Natural killer cell treated with Interleukin-12 subunit alpha and Interleukin-12 subunit beta and Interleukin-15 and Interleukin-18, amount 100 ng/mL, for 72 hours (primary cell): ENCODE measurements around the gene DPP7. TPM values are rescaled to one million over a fixed set of nuclear protein-coding genes. Genes with fewer than 3 reads are reported as not detected.

ENCODE experiments used
- ATAC-seq, 2 donors: fragments of 150-1000 bp; cut with Tn5 transposase in 1 of 2; sonication (Bioruptor Pico), chemical (Tn5 transposase) in 1 of 2; 2 replicates each; pipeline ENCODE4 v1.10.0; 2021
- DNase-seq: peaks from one replicate; pipeline ENCODE4 v3.0.0; 2022; ENCODE audit warnings: low spot score
- H3K27ac Mint-ChIP-seq, 2 donors: 1 replicate in 1 of 2; 2 replicates in 1 of 2; pipeline ENCODE4 v1.8.0; 2022; ENCODE audit warnings: mixed read lengths in 2 of 2, mild to moderate bottlenecking in 1 of 2, moderate library complexity in 1 of 2
- H3K27me3 Mint-ChIP-seq, 2 donors: 1 replicate in 1 of 2; 2 replicates in 1 of 2; pipeline ENCODE4 v1.8.0; 2022; ENCODE audit warnings: mixed read lengths in 2 of 2
- H3K36me3 Mint-ChIP-seq: one replicate; pipeline ENCODE4 v1.8.0; 2022; ENCODE audit warnings: mixed read lengths
- H3K4me1 Mint-ChIP-seq, 2 donors: 1 replicate in 1 of 2; 2 replicates in 1 of 2; pipeline ENCODE4 v1.8.0; 2022; ENCODE audit warnings: low read depth in 2 of 2, mixed read lengths in 2 of 2, mild to moderate bottlenecking in 1 of 2
- H3K4me3 Mint-ChIP-seq: one replicate; pipeline ENCODE4 v1.8.0; 2022; ENCODE audit warnings: mixed read lengths
- H3K9me3 Mint-ChIP-seq: 2 replicates; pipeline ENCODE4 v1.8.0; 2022; ENCODE audit warnings: mixed read lengths
- total RNA-seq, 2 donors: library from RNA; stranded (reverse); gene quantifications; one replicate each; pipeline ENCODE4 v1.2.3, GENCODE V29; 2022

Gene DPP7
- total RNA-seq, 2 donors from 2014 or later = 188 to 310 TPM

- no peaks in the 10 kb centered on the region for H3K9me3 Mint-ChIP-seq
- peak overlapping the region; percentile 87 to 92 for H3K27ac Mint-ChIP-seq
- DNase-seq (no peak), ATAC-seq (peak in 1 of 2 donors; percentile 2)
- H3K4me3 Mint-ChIP-seq = peak overlapping the region; percentile 95
- no peaks in the 10 kb centered on the region for H3K36me3 Mint-ChIP-seq
- H3K4me1 Mint-ChIP-seq = peaks cover 23 to 29% of the 10 kb centered on the region in 2 donors
- H3K27me3 Mint-ChIP-seq = no peaks in the 10 kb centered on the region
Measured at GRCh38 chr9:137085920-137086530, 28.5 kb downstream of the DPP7 start.

GRCh38 chr9:137084526-137084925, 30.0 kb downstream of the DPP7 start:
- DNase-seq = no peak
- ATAC-seq = no peak
- Mint-ChIP-seq H3K36me3 (no peaks in the 10 kb centered on the region), H3K27me3 (no peaks in the 10 kb centered on the region), H3K9me3 (no peaks in the 10 kb centered on the region), H3K27ac (no peak overlapping the region), H3K4me1 (peaks cover 24 to 27% of the 10 kb centered on the region in 2 donors), H3K4me3 (no peak overlapping the region)

GRCh38 chr9:137083394-137084004, 31.0 kb downstream of the DPP7 start:
- peaks cover 18 to 19% of the 10 kb centered on the region in 2 donors for H3K4me1 Mint-ChIP-seq
- no peaks in the 10 kb centered on the region for H3K36me3 Mint-ChIP-seq
- H3K4me3 Mint-ChIP-seq = no peak overlapping the region
- no peak for ATAC-seq
- H3K9me3 Mint-ChIP-seq = no peaks in the 10 kb centered on the region
- no peaks in the 10 kb centered on the region for H3K27me3 Mint-ChIP-seq
- no peak overlapping the region for H3K27ac Mint-ChIP-seq
- no peak for DNase-seq

GRCh38 chr9:137082925-137083290, 31.6 kb downstream of the DPP7 start:
- Mint-ChIP-seq H3K36me3 (no peaks in the 10 kb centered on the region), H3K9me3 (no peaks in the 10 kb centered on the region), H3K4me3 (no peak overlapping the region), H3K4me1 (peaks cover 12 to 13% of the 10 kb centered on the region in 2 donors), H3K27me3 (no peaks in the 10 kb centered on the region), H3K27ac (no peak overlapping the region)
- DNase-seq (no peak), ATAC-seq (no peak)

- no peaks in the 10 kb centered on the region for H3K27me3 Mint-ChIP-seq
- no peaks in the 10 kb centered on the region for H3K36me3 Mint-ChIP-seq
- H3K27ac Mint-ChIP-seq = no peak overlapping the region
- DNase-seq (no peak), ATAC-seq (no peak)
- no peak overlapping the region for H3K4me3 Mint-ChIP-seq
- H3K4me1 Mint-ChIP-seq = peaks cover 7% of the 10 kb centered on the region in 2 donors
- H3K9me3 Mint-ChIP-seq = no peaks in the 10 kb centered on the region
Measured at GRCh38 chr9:137082222-137082924, 32.2 kb downstream of the DPP7 start.

GRCh38 chr9:137080260-137081122, 34.0 kb downstream of the DPP7 start:
- Mint-ChIP-seq H3K4me1 (peaks cover 2 to 3% of the 10 kb centered on the region in 2 donors), H3K9me3 (no peaks in the 10 kb centered on the region), H3K4me3 (no peak overlapping the region), H3K27ac (no peak overlapping the region), H3K27me3 (no peaks in the 10 kb centered on the region), H3K36me3 (no peaks in the 10 kb centered on the region)
- DNase-seq (no peak), ATAC-seq (no peak)

GRCh38 chr9:137079401-137079787, 35.1 kb downstream of the DPP7 start:
- ATAC-seq (no peak), DNase-seq (no peak)
- peaks cover 0 to 3% of the 10 kb centered on the region in 2 donors for H3K4me1 Mint-ChIP-seq
- H3K9me3 Mint-ChIP-seq = no peaks in the 10 kb centered on the region
- no peak overlapping the region for H3K4me3 Mint-ChIP-seq
- no peaks in the 10 kb centered on the region for H3K27me3 Mint-ChIP-seq
- H3K36me3 Mint-ChIP-seq = no peaks in the 10 kb centered on the region
- H3K27ac Mint-ChIP-seq = no peak overlapping the region

- Mint-ChIP-seq H3K27ac (no peak overlapping the region), H3K9me3 (no peaks in the 10 kb centered on the region), H3K4me1 (peaks cover 0 to 4% of the 10 kb centered on the region in 2 donors), H3K4me3 (peak overlapping the region; percentile 77), H3K36me3 (no peaks in the 10 kb centered on the region), H3K27me3 (no peaks in the 10 kb centered on the region)
- DNase-seq (no peak), ATAC-seq (no peak)
Measured at GRCh38 chr9:137078701-137079400, 35.7 kb downstream of the DPP7 start.

- DNase-seq = peak; percentile 79
- Mint-ChIP-seq H3K27ac (no peak overlapping the region), H3K9me3 (no peaks in the 10 kb centered on the region), H3K4me3 (peak overlapping the region; percentile 77), H3K4me1 (peaks cover 5 to 6% of the 10 kb centered on the region in 2 donors), H3K27me3 (no peaks in the 10 kb centered on the region), H3K36me3 (no peaks in the 10 kb centered on the region)
- ATAC-seq = peak; percentile 59 to 65
Measured at GRCh38 chr9:137077758-137078693, 36.5 kb downstream of the DPP7 start.

GRCh38 chr9:137077010-137077747, 37.4 kb downstream of the DPP7 start, which contains the start of gene UAP1L1:
Gene UAP1L1, plus strand, starts transcription at chr9:137077517. Its CDS starts 16 bp downstream, at chr9:137077533.
- Mint-ChIP-seq H3K9me3 (no peaks in the 10 kb centered on the region), H3K4me1 (peaks cover 5 to 6% of the 10 kb centered on the region in 2 donors), H3K27ac (no peak within 1 kb of the TSS), H3K36me3 (no peaks in the 10 kb centered on the region), H3K4me3 (peak within 1 kb of the TSS; percentile 77), H3K27me3 (no peaks in the 10 kb centered on the region)
- ATAC-seq (peak; percentile 81 to 86), DNase-seq (peak; percentile 83)

- H3K4me3 Mint-ChIP-seq = peak overlapping the region; percentile 36
- H3K9me3 Mint-ChIP-seq = no peaks in the 10 kb centered on the region
- DNase-seq = no peak
- no peaks in the 10 kb centered on the region for H3K27me3 Mint-ChIP-seq
- no peak for ATAC-seq
- no peak overlapping the region for H3K27ac Mint-ChIP-seq
- peaks cover 5 to 8% of the 10 kb centered on the region in 2 donors for H3K4me1 Mint-ChIP-seq
- no peaks in the 10 kb centered on the region for H3K36me3 Mint-ChIP-seq
Measured at GRCh38 chr9:137076636-137077009, 37.9 kb downstream of the DPP7 start.

- H3K4me3 Mint-ChIP-seq = no peak overlapping the region
- no peak overlapping the region for H3K27ac Mint-ChIP-seq
- H3K4me1 Mint-ChIP-seq = peaks cover 13 to 16% of the 10 kb centered on the region in 2 donors
Measured at GRCh38 chr9:137075275-137075775, 39.2 kb downstream of the DPP7 start.

More at GRCh38 chr9:137075275-137075775, 39.2 kb downstream of the DPP7 start:
- ATAC-seq (no peak), DNase-seq (no peak)
- H3K36me3 Mint-ChIP-seq = no peaks in the 10 kb centered on the region
- no peaks in the 10 kb centered on the region for H3K27me3 Mint-ChIP-seq
- no peaks in the 10 kb centered on the region for H3K9me3 Mint-ChIP-seq
